ENCODE measurements around the gene DOCK10.
A peak's percentile ranks its signal among the peaks of the same experiment; 100 is the strongest.

The DOCK10 gene

GRCh38 chr2:224971214-224971613 is 71.1 kb downstream of the DOCK10 start:
- no peak overlapping the region for H3K4me3 ChIP-seq (ENCODE audit: low read length)
- DNase-seq (ENCODE audit: low read depth), result peak; percentile 84
- TF ChIP-seq CTCF (IDR thresholded peaks at IDR 0.05; ENCODE audit: insufficient read depth, low read depth, low read length, missing control alignments), result no peak

- H3K4me3 ChIP-seq (ENCODE audit: low read length), result no peak overlapping the region
- no peak for DNase-seq (ENCODE audit: low read depth)
Observed at GRCh38 chr2:224970311-224970710, 72.0 kb downstream of the DOCK10 start.

GRCh38 chr2:224969633-224970260 is 72.5 kb downstream of the DOCK10 start:
- no peak for DNase-seq (ENCODE audit: low read depth)
- no peak for TF ChIP-seq CTCF (IDR thresholded peaks at IDR 0.05; ENCODE audit: insufficient read depth, low read depth, low read length, missing control alignments)
- H3K4me3 ChIP-seq (ENCODE audit: low read length), result no peak overlapping the region

More at GRCh38 chr2:224970311-224970710, 72.0 kb downstream of the DOCK10 start:
- no peak for TF ChIP-seq CTCF (IDR thresholded peaks at IDR 0.05; ENCODE audit: insufficient read depth, low read depth, low read length, missing control alignments)

- H3K4me3 ChIP-seq (ENCODE audit: low read length), result no peak overlapping the region
Observed at GRCh38 chr2:224969095-224969494, 73.2 kb downstream of the DOCK10 start.

GRCh38 chr2:224968051-224968450 is 74.2 kb downstream of the DOCK10 start:
- no peak for DNase-seq (ENCODE audit: low read depth)

More at GRCh38 chr2:224969095-224969494, 73.2 kb downstream of the DOCK10 start:
- TF ChIP-seq CTCF (IDR thresholded peaks at IDR 0.05; ENCODE audit: insufficient read depth, low read depth, low read length, missing control alignments), result no peak
- no peak for DNase-seq (ENCODE audit: low read depth)

GRCh38 chr2:224966613-224967012 is 75.7 kb downstream of the DOCK10 start:
- H3K4me3 ChIP-seq (ENCODE audit: low read length), result no peak overlapping the region
- DNase-seq (ENCODE audit: low read depth), result no peak
- no peak for TF ChIP-seq CTCF (IDR thresholded peaks at IDR 0.05; ENCODE audit: insufficient read depth, low read depth, low read length, missing control alignments)

More at GRCh38 chr2:224968051-224968450, 74.2 kb downstream of the DOCK10 start:
- no peak for TF ChIP-seq CTCF (IDR thresholded peaks at IDR 0.05; ENCODE audit: insufficient read depth, low read depth, low read length, missing control alignments)
- no peak overlapping the region for H3K4me3 ChIP-seq (ENCODE audit: low read length)

- H3K4me3 ChIP-seq (ENCODE audit: low read length), result no peak overlapping the region
- TF ChIP-seq CTCF (IDR thresholded peaks at IDR 0.05; ENCODE audit: insufficient read depth, low read depth, low read length, missing control alignments), result no peak
Observed at GRCh38 chr2:224959556-224959955, 82.7 kb downstream of the DOCK10 start.

More at GRCh38 chr2:224959556-224959955, 82.7 kb downstream of the DOCK10 start:
- no peak for DNase-seq (ENCODE audit: low read depth)

All from epithelial cell of esophagus (primary cell).